GM18870 (cell line): ENCODE results near the gene ZNF580.
A peak's percentile ranks its signal among the peaks of the same experiment; 100 is the strongest.

Experiments
- ATAC-seq: cut with Tn5 transposase; IDR thresholded peaks from one replicate; pipeline ENCODE4 v1.9.1; 2021; ENCODE audit warnings: moderate library complexity; ENCODE audit not compliant: unreplicated experiment

The ZNF580 gene

GRCh38 chr19:55675661-55676354, 35.0 kb downstream of the ZNF580 start:
- no peak for ATAC-seq

- no peak for ATAC-seq
Observed at GRCh38 chr19:55676383-55676782, 35.6 kb downstream of the ZNF580 start.

DNA sequence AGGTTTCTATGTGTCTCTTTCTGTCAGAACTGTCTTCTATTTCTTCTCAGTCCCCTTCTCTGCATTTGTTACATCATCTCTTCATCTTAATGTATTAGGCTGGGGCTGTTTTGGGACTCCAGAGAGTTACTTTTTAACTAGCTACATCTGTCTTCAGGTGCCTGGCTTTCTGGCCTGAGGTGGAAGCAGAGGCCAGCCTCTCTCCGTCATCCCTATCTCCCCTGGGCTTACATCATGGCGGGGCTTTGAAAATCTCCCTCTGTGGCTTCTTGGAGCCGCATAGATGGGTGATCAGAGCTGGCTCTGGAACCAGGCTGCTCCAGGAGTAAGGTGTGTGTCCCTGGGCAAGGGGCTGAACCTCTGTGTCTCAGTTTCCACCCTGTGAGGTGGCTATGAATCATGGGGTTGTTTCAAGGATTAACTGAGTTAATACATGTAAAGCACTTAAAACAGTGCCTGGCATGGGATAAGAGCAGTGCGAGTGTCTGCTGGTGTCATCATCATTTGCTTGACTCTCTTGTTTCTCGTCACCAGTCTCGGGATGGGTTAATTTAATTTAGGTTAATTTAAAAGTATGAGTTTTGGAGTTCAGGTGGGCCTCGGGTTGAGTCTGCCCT, 36.2 kb downstream of the ZNF580 start:
- ATAC-seq = no peak

- ATAC-seq = no peak
Observed at GRCh38 chr19:55677572-55678028, 36.8 kb downstream of the ZNF580 start.

- peak; percentile 68 for ATAC-seq
Observed at GRCh38 chr19:55678121-55678671, 37.4 kb downstream of the ZNF580 start.

GRCh38 chr19:55679343-55680257, 38.8 kb downstream of the ZNF580 start:
- no peak for ATAC-seq

DNA sequence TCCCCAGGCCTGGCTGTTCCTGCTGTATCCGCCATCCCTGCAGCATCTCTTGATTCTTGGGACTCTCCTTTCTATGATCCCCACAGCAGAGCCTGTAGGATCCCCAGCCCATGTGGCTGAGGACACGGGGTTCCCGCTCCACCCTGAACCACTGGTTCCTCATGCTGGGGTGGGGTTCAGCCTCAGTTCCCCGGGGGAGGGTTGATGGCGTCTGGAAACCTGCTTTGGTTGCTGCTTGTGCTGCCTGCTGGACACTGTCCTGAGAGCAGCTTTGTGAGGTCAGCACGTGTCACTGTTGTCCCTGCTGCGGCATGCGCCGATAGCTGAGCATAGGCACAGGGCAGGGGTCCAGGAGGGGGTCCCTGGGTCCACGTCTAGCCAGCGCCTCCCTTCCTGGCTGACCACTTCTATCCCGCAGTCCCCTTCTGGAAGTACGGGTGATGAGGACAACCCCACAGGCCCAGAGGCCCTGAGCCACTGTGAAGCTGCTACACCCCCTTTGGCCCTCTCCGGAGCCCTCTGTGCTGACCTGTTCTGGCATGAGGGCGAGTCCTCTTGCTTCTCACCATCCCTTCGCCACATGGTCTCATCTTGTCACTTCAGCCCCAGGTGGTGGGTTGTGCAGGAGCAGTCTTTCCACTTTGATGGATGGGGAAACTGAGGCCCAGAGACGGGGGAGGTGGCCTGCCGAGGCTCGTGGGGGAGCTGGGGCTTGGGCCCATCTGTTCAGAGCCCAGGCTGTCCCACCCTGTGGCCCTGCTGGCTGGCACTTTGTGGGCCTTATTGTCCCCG, 39.7 kb downstream of the ZNF580 start:
- no peak for ATAC-seq

GRCh38 chr19:55681131-55682092, 40.6 kb downstream of the ZNF580 start:
- no peak for ATAC-seq

DNA sequence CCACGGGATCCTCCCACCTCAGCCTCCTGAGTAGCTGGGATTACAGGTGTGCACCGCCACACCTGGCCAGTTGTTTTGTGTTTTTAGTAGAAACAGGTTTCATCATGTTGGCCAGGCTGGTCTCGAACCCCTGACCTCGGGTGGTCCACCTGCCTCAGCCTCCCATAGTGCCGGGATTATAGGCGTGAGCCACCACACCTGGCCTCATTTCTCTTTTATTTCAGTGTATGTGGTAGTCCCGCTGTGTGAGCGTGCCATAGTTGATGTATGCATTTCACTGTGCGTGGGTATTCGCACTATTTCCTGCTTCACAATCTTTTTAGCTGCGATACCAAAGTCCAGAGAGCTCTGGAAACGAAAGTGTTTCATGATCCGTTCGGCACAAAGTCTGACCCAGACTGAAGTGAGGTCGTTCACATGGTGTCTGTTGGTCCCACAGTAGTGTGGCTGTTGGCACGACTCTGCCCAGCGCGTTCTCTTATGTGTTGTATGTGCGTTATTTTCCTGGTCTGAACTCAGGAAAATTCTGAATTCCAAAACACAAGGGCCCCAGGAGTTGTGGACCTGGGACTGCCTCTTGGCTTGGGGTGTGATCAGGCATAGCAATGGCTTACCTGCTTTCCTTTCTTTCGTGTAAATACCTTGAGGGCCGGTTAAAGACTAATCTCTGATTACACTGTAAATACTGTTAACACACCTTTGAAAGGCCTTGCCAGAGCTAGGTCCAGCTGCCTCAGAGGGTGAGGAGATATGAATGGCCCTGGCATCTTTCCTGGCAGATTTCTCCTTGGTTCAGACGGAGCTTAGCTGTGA, 42.9 kb downstream of the ZNF580 start:
- ATAC-seq = no peak

GRCh38 chr19:55684946-55685681, 44.3 kb downstream of the ZNF580 start:
- no peak for ATAC-seq

DNA sequence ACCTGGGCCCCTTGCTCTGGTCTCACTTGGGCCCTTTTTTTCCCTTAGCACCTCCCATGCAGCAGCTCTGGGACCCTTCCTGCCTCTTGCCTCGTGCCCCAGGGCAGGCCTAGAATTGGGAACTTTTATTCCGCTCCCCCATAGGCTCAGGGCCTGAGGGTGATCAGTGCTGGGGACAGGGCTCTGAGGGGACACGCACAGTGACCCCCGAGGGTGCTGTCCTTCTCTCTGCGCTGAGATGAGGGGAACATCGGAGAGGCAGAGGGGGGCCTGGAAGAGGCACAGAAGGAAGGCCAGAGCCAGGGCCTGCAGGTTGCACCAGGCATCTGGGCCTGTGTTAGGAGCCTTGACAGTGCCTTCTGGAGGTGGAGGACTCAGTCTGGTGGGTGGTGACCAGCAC, 45.0 kb downstream of the ZNF580 start:
- ATAC-seq = no peak

- no peak for ATAC-seq
Observed at GRCh38 chr19:55686311-55687050, 45.7 kb downstream of the ZNF580 start.

GRCh38 chr19:55687281-55688201, 46.7 kb downstream of the ZNF580 start:
- no peak for ATAC-seq

DNA sequence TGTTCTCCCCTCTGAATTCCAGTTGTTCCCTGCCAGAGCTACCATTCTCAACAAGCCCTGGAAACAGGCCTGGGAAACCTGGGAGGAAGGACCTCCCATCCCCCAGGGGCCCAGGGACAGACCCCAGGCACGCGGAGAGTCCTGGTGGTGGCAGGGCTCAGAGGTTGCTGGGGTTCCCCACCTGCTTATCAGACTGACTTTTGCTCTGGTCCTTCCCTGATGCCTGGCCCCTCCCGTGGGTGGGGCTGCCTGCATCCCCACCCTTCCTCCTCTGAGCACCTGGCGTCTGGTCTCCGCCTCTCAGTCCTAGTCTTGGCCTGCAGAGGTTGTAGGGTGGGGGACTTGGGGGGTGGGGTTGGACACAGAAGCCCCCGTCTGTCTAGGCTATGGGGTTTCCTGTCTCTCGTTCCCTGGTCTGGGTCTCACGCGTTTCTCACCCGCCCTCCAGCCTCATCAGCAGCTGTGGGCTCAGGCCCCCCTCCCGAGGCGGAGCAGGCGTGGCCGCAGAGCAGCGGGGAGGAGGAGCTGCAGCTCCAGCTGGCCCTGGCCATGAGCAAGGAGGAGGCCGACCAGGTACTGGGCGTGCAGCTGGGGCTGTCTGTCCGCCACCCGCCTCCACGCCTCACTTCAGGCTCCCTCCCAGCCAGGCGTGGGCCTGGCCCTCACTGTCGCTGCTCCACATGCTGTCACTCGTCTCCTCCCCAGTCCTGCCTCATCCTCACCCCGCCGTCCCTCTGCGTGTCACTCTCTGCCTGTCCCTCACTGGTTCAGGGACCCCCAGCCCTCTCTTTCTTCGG, 47.8 kb downstream of the ZNF580 start:
- ATAC-seq = no peak

GRCh38 chr19:55689411-55690108, 48.8 kb downstream of the ZNF580 start:
- ATAC-seq = no peak
